GM18951 (cell line): Measurements from ENCODE around the gene SMIM13.

ENCODE experiments used
- POLR2A ChIP-seq: IDR thresholded peaks from 4 replicates; pipeline ENCODE4 v1.6.1; 2011; ENCODE audit warnings: mild to moderate bottlenecking; ENCODE audit not compliant: insufficient read length, insufficient read depth; ENCODE audit errors: extremely low read depth
- in situ Hi-C: fragments of 300-500 bp; cut with MboI; formaldehyde crosslinking; loops from one replicate; pipeline ENCODE4 v1.12.0; 2022; ENCODE audit warnings: low sequenced_read_pairs, mixed read lengths, inconsistent platforms; ENCODE audit not compliant: unreplicated experiment

The SMIM13 gene

DNA sequence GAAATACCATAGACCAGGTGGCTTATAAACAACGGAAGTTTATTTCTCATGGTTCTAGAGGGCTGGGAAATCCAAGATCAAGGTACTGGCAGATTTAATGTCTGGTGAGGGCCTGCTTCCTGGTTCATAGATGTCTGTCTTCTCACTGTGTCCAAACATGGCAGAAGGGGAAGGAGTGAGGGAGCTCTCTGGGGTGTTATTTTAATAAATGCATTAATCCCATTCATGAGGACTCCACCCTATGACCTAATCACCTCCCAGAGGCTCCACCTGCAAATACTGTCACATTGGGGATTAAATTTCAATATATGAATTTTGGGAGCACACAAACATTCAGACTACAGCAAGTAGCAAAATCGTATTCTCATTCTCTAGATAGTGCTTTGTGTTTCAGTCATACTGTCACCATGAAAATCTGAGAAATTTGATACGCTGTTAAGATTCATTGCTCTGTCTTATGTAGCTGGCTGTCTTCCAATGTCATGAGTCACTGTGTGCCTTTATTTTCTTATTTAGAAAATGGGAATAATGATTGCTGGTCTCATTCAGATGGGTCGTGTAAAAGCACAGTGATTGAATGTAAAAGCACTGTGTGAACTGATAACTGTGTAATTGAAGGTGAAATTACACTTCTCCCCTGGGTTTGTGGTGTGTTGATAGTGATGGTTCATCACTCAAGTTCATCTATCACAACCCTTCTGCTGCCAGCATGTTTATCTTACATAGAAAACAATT is 26.8 kb downstream of the SMIM13 start:
- no peak for TF ChIP-seq POLR2A
- in situ Hi-C loops = no loop called here

DNA sequence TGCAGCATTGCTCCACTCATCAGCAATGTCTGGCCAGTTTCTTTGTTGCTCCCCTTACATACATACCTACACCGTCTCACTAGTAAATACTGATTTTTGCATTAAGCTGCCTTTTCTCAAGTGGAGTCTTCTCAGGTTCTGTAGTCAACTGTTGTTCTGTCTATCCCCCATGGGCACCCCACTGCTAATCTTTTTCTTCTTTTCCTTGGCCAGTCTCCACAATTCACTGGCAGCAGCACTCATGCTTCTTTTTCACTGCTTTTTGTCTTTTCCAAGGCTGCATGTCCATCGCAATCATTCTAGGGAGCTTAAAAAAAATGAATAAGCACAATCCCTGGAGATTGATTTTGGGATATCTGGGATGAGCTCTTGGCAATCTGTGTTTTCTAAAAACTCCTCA is 28.2 kb downstream of the SMIM13 start:
- no peak for TF ChIP-seq POLR2A
- in situ Hi-C loops = no loop called here

DNA sequence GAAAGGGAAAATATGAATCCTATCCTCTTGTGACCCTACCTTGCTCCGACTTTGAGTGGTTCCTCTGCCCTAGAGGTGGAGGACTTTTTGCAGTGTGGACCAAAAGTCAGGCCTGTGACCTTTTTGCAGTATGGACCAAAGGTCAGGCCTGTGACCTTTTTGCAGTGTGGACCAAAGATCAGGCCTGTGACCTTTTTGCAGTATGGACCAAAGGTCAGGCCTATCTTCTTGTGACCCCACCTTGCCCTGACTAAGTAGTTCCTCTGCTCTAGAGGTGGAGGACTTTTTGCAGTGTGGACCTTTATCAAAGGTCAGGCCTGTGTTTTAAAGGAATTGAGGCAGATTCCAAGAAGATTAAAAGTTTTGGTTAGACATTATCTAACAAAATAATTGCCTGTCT is 28.7 kb downstream of the SMIM13 start:
- in situ Hi-C loops = no loop called here

DNA sequence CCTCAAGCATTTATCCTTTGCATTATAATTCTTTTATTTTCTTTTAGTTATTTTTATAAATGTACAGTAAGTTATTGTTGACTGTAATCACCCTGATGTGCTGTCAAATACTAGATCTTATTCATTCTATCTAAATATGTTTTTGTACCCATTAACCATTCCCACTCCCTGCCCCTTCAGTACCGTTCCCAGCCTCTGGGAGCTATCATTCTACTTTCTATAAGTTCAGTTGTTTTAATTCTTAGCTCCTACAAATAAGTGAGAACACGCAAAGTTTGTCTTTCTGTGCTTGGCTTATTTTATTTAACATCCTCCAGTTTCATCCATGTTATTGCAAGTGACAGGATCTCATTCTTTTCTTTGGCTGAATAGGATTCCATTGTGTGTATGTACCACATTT is 30.3 kb downstream of the SMIM13 start:
- in situ Hi-C loops = no loop called here
- TF ChIP-seq POLR2A = no peak

More for the DNA sequence above, 28.7 kb downstream of the SMIM13 start:
- TF ChIP-seq POLR2A = no peak

DNA sequence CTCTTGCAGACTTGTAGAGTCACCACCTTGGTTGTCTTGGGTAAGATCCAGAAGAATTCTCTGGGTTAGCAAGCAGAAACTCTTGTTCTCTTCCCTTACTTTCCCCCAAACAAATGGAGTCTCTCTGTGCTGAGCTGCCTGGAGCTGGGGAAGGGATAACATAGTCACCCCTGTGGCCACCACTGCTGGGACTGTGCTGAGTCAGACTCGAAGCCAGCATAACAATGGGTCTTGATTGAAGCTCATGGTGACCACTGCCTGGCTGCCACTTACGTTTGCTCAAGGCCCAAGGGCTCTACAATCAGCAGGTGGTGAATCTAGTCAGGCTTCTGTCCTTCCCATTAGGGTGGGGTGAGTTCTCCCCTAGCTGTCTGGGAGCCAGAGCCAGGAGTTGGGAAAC is 33.2 kb downstream of the SMIM13 start:
- no peak for TF ChIP-seq POLR2A
- in situ Hi-C loops = no loop called here

DNA sequence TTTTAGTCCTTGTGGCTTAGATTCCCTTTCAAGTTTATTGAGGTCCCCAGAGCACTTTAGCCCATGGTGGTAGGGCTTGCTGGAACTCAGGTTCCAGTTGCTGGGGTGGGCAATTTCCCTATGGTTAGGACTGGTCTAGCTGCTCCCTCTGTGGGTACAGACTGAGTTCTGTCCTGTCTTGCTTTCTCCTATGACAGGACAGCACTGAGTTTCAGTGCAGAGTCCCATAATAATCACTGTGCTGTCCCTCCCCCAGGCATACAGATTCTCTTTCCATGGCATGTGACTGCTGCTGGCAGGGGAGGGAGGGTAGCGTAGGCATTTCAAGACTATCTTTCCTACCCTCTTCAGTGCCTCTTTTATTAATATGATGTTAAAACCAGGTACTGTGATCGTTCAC is 35.0 kb downstream of the SMIM13 start:
- in situ Hi-C loops = no loop called here

DNA sequence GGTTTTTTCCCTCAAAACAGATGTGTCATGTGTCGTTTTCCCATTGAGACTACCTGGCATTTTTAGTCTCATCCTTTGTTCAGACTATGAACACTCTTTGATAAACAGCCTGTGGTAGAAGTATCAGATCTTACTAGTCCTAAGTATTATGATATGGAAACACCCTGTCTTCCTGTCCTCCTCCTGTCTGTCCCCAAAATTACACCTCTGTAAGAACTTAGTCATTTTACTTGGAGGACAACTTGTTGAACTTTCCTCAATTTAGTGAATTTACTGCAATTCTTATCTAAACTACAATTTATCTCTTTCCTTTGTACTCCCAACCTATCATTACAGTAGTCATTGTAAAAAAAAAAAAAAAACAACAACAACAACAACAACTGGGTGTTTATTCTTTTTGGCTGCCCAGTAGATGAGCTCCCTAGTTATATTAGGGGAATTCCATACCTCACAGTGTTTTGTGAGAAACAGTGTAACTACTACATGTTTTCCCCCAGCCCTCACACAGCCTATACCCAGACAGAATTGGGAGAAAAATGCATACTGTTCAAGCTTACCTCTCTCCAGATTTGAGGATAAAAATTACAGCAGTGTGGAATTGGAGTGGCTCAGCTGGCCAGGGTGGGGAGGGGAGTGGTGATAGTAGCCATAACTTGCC is 36.4 kb downstream of the SMIM13 start:
- no peak for TF ChIP-seq POLR2A
- in situ Hi-C loops = no loop called here

More for the DNA sequence above, 35.0 kb downstream of the SMIM13 start:
- no peak for TF ChIP-seq POLR2A

DNA sequence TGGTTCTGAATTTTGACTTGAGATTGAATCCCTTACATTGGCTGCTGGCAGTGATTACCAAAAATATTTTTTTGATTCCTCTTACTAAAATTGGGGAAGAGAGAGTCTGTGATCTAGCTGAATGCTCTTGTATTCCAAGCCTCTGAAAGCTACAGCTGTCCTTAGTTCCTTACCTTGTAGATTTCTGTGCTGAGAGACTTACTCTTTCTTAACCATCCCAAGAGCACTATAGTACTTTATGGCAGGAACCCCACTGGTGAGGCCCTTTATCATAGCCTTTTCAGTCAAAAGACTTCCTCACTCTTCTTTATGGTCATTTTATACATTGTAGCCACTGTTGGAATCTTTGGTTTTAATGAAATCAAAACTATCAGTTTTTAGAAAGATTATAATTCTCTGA is 37.0 kb downstream of the SMIM13 start:
- in situ Hi-C loops = no loop called here
- no peak for TF ChIP-seq POLR2A

DNA sequence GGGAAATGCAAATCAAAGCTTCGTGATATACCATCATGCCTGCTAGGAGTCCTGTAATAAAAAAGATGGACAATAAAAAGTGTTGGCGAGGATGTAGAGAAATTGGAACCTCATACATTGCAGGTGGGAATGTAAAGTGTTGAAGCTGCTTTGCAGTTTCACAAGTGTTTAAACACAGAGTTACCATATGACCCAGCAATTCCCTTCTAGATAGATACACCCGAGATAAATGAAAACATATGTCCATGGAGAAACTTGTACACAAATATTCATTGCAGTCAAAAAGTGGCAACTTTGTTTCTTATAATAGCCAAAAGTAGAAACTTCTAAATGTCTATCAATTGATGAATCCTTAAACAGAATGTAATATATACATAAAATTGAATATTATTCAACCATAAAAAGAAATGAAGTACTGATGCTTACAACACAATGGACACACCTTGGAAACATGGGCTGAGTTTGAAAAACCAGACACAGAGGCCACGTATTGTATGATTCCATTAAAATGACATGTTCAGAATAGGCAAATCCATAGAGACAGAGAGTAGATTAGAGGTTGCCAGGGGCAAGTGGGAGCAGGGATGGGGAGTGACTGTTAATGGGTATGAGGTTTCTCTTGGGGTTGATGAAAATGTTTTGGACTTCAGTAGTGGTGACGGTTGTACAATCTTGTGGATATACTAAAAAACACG is 38.7 kb downstream of the SMIM13 start:
- in situ Hi-C loops = no loop called here
- TF ChIP-seq POLR2A = no peak

DNA sequence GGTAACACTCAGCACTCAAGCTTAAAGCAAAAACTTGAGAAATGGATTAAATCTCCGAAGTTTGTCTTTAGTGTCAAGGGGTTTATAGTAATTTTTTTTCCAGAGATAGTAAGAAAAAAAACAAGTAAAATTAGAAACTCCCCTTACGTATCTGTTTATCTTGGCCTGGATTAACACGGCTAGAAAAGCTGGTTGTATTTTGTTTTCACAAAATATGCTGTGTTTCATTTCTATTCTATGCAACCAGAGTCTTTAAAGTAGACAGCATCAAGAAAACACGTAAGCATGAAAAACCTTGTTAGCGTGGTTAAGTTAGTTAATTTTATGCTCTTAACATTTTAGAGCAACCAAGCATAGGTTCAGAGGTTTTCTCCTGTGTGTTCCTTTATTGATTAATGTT is 39.6 kb downstream of the SMIM13 start:
- in situ Hi-C loops = no loop called here
- TF ChIP-seq POLR2A = no peak

DNA sequence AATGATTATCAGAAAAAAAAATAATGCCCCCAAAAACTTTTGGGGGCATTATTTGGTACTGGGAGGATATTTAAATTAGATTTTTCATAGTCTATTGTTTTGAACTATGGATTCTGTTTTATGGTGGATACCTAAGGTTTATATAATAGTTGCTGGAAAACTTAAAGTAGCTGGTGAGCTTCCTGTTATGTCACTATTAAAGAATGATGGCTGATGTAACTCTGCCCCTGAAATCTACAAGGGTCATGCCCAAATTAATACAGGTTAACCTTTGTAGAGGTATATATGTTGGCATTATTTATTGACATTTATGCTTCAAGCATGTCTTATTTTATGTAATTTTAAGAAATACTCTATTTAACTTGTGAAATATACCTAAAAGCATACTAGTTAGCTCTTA is 43.2 kb downstream of the SMIM13 start:
- in situ Hi-C loops = no loop called here
- no peak for TF ChIP-seq POLR2A

DNA sequence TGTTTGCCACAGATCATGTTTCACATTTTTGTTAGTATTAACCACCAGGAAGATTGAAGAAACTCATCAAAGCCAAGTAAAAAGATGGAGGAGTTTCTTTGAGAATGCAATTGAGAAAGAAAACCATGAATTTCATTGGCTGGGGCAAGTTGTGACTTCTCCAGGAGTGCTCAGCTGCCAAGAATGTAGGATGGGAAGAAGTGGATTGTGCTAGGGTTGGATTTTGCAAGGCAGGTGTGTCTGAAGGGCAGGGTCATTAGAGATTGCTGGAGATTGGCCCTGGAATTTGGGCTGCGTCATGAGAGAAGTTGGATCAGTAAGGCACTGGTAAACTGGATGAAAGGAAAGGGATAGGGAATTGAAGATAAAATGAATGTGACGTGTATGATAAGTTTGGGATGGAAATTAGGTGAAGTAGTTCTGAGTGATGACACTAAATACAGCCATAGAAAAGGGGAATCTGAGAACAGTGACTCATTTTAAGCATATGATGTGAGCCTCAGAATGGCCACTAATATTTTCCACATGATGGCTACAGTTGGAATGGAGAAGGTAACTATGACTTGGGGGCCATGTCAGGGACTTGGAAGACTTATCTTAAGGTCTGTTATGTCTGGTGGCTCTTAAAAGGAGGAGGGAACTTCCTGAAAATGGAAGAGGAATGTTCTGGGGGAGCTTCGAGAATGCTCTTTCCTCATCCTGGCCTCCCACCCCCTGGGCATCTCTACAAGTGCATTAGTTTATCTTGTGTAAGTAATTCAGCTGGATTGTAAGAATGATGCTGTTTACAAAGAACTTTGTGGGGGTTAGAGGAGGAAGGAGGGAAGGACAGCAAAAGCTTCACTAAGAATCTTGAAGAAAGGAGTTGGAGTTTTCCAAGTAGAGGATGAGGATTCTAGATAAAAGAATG is 45.7 kb downstream of the SMIM13 start:
- in situ Hi-C loops = no loop called here
- no peak for TF ChIP-seq POLR2A

DNA sequence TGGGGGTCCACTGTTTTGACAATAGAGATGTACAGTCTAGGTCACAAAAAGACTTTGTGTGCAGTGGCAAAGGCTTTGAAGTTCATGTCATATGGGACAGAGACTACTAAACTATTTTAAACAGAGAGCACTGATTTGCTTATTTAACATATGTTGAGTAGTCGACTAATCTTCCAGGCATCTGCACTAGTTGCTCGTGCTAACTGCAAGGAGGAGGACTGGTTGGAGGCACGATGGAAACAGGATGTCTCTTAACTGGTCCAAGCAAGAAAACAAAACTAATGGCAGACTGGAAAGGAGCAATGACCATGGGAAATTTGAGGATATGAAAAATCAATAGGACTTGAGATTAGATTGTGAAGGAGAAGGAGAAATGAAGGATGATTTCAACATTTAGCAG is 46.4 kb downstream of the SMIM13 start:
- in situ Hi-C loops = loop anchor here (10.0 kb wide), 1 partner anchor 435 kb away; no protein-coding TSS in a partner anchor
- no peak for TF ChIP-seq POLR2A
